Peyer's patch (tissue), 4 donors: ENCODE measurements around the gene TMEM139. TPM values are rescaled to one million over a fixed set of nuclear protein-coding genes. Genes with fewer than 3 reads are reported as not detected.

Experiments used
- DNase-seq, 3 donors: peaks; one replicate each; pipeline ENCODE4 v3.0.0-alpha.2; 2017 to 2019
- H3K27ac ChIP-seq, 4 donors: fragments of 200-600 bp; sonication (generic); one replicate each; pipeline ENCODE4 v1.5.1; 2016 to 2019
- H3K27me3 ChIP-seq, 2 donors: fragments of 200-600 bp; sonication (generic); one replicate each; pipeline ENCODE4 v1.5.1; 2019
- H3K36me3 ChIP-seq, 3 donors: fragments of 200-600 bp; sonication (generic); one replicate each; pipeline ENCODE4 v1.5.1; 2016 to 2019
- H3K4me1 ChIP-seq, 4 donors: fragments of 200-600 bp; sonication (generic); one replicate each; pipeline ENCODE4 v1.5.1; 2016 to 2019
- H3K4me3 ChIP-seq, 4 donors: fragments of 200-600 bp; sonication (generic); 1 replicate in 3 of 4; 2 replicates in 1 of 4; pipeline ENCODE4 v1.5.1; 2016 to 2019; ENCODE audit warnings: mild to moderate bottlenecking in 1 of 4
- H3K9me3 ChIP-seq, 4 donors: fragments of 200-600 bp; sonication (generic); one replicate each; pipeline ENCODE4 v1.5.1; 2016 to 2019; ENCODE audit warnings: mild to moderate bottlenecking in 1 of 4
- CTCF ChIP-seq, 6 experiments: fragments of 450-650 bp in 4 of 6; fragments of 200-600 bp in 2 of 6; sonication (generic) in 1 of 6; IDR thresholded peaks; one replicate each; pipeline ENCODE4 v1.5.1; 2017 to 2019; ENCODE audit warnings: antibody characterized with exemption in 6 of 6, mild to moderate bottlenecking in 3 of 6, moderate library complexity in 1 of 6
- POLR2A ChIP-seq, 2 donors: fragments of 450-650 bp; IDR thresholded peaks; one replicate each; pipeline ENCODE4 v1.5.1; 2017; ENCODE audit warnings: antibody characterized with exemption in 2 of 2, mild to moderate bottlenecking in 2 of 2, moderate library complexity in 2 of 2
- total RNA-seq, 4 donors: library from RNA; depleted of rRNA; stranded (reverse); fragments of >200 nt; gene quantifications; one replicate each; pipeline ENCODE4 v1.1.0, GENCODE V29; 2016

Gene TMEM139
- 100 to 1,000 TPM in 3 of 4 donors, 10 to 100 TPM in 1; 54.5 to 162 (median 130) TPM for total RNA-seq

GRCh38 chr7:143284591-143285469 is at the start of gene TMEM139:
TSS of gene TMEM139 (plus strand) at chr7:143284958. CDS start at chr7:143285958, 1,000 bp downstream.
- peaks cover 3 to 33% (median 10%) of the 10 kb centered on the region in 4 donors for H3K4me1 ChIP-seq
- H3K36me3 ChIP-seq: no peaks in the 10 kb centered on the region
- H3K4me3 ChIP-seq: peak within 1 kb of the TSS in 3 of 4 donors; percentile 11 to 55 (median 50)

GRCh38 chr7:143235561-143235960 is 49.2 kb upstream of the TMEM139 start:
- TF ChIP-seq CTCF (IDR thresholded peaks at IDR 0.05) (no peak), POLR2A (IDR thresholded peaks at IDR 0.05) (no peak)
- H3K36me3 ChIP-seq: no peaks in the 10 kb centered on the region
- no peak for DNase-seq
- H3K4me1 ChIP-seq: no peaks in the 10 kb centered on the region
- H3K4me3 ChIP-seq: no peak overlapping the region
- no peaks in the 10 kb centered on the region for H3K27me3 ChIP-seq
- peaks cover 0 to 7% (median 0%) of the 10 kb centered on the region in 4 donors for H3K9me3 ChIP-seq
- no peak overlapping the region for H3K27ac ChIP-seq

More at GRCh38 chr7:143284591-143285469, at the start of gene TMEM139:
- no peaks in the 10 kb centered on the region for H3K27me3 ChIP-seq
- H3K27ac ChIP-seq: peak within 1 kb of the TSS; percentile 27 to 87 (median 70)
- TF ChIP-seq CTCF (IDR thresholded peaks at IDR 0.05) (peak in 1 of 6 experiments; percentile 1), POLR2A (IDR thresholded peaks at IDR 0.05) (peak; percentile 59 to 78)
- DNase-seq: peak in 2 of 3 donors; percentile 85
- H3K9me3 ChIP-seq: no peaks in the 10 kb centered on the region

- Histone ChIP-seq H3K9me3 (peaks cover 0 to 7% (median 0%) of the 10 kb centered on the region in 4 donors), H3K27ac (no peak overlapping the region), H3K27me3 (no peaks in the 10 kb centered on the region), H3K4me1 (peaks cover 0 to 4% (median 0%) of the 10 kb centered on the region in 4 donors), H3K4me3 (no peak overlapping the region), H3K36me3 (no peaks in the 10 kb centered on the region)
- no peak for DNase-seq
- TF ChIP-seq CTCF (IDR thresholded peaks at IDR 0.05) (no peak), POLR2A (IDR thresholded peaks at IDR 0.05) (no peak)
Observed at GRCh38 chr7:143236408-143236990, 48.3 kb upstream of the TMEM139 start.

- H3K4me1 ChIP-seq: peaks cover 0 to 4% (median 0%) of the 10 kb centered on the region in 4 donors
- H3K36me3 ChIP-seq: no peaks in the 10 kb centered on the region
- no peak overlapping the region for H3K4me3 ChIP-seq
- H3K27ac ChIP-seq: peak overlapping the region in 1 of 4 donors; percentile 53
- no peaks in the 10 kb centered on the region for H3K27me3 ChIP-seq
- TF ChIP-seq CTCF (IDR thresholded peaks at IDR 0.05): no peak
- no peak for TF ChIP-seq POLR2A (IDR thresholded peaks at IDR 0.05)
- peaks cover 0 to 7% (median 0%) of the 10 kb centered on the region in 4 donors for H3K9me3 ChIP-seq
- no peak for DNase-seq
Observed at GRCh38 chr7:143237366-143237765, 47.4 kb upstream of the TMEM139 start.

GRCh38 chr7:143238289-143238980 is 46.3 kb upstream of the TMEM139 start:
- peak overlapping the region in 1 of 4 donors; percentile 53 for H3K27ac ChIP-seq
- TF ChIP-seq CTCF (IDR thresholded peaks at IDR 0.05) (no peak), POLR2A (IDR thresholded peaks at IDR 0.05) (no peak)
- no peaks in the 10 kb centered on the region for H3K36me3 ChIP-seq
- H3K4me1 ChIP-seq: peaks cover 0 to 8% (median 0%) of the 10 kb centered on the region in 4 donors
- H3K27me3 ChIP-seq: no peaks in the 10 kb centered on the region
- H3K9me3 ChIP-seq: peaks cover 0 to 7% (median 0%) of the 10 kb centered on the region in 4 donors
- DNase-seq: no peak
- no peak overlapping the region for H3K4me3 ChIP-seq
